Chondrocyte (in vitro differentiated cells): ENCODE results near the gene PPP1R3A. TPM values are rescaled to one million over a fixed set of nuclear protein-coding genes. Genes with fewer than 3 reads are reported as not detected.

Experiments
- DNase-seq: peaks from one replicate; pipeline ENCODE4 v3.0.0; 2021; ENCODE audit warnings: mixed read lengths, low spot score
- H3K27ac Mint-ChIP-seq: one replicate; pipeline ENCODE4 v1.8.0; 2021; ENCODE audit warnings: mild to moderate bottlenecking, moderate library complexity, mixed read lengths; ENCODE audit not compliant: unreplicated experiment
- H3K27me3 Mint-ChIP-seq: 2 replicates; pipeline ENCODE4 v1.8.0; 2021; ENCODE audit warnings: low read depth, mixed read lengths
- H3K36me3 Mint-ChIP-seq: 2 replicates; pipeline ENCODE4 v1.8.0; 2021; ENCODE audit warnings: low read depth, mixed read lengths
- H3K4me1 Mint-ChIP-seq: 2 replicates; pipeline ENCODE4 v1.8.0; 2021; ENCODE audit warnings: low read depth, mild to moderate bottlenecking, mixed read lengths
- H3K4me3 Mint-ChIP-seq: one replicate; pipeline ENCODE4 v1.8.0; 2021; ENCODE audit warnings: mild to moderate bottlenecking, moderate library complexity, mixed read lengths; ENCODE audit not compliant: unreplicated experiment
- H3K9me3 Mint-ChIP-seq: 2 replicates; pipeline ENCODE4 v1.8.0; 2021; ENCODE audit warnings: low read depth, mixed read lengths
- long read RNA-seq: library from polyadenylated mRNA; stranded (forward); transcript quantifications from one replicate; pipeline ENCODE4 v2.0.0, GENCODE V29; 2021
- total RNA-seq: library from RNA; stranded (reverse); gene quantifications from 3 replicates; pipeline ENCODE4 v1.2.1, GENCODE V29; 2021
- TF ChIP-seq, protein P1 (sequence below): fragments of 200-600 bp; sonication (generic); IDR thresholded peaks from 2 replicates; pipeline ENCODE4 v1.5.0; 2021; ENCODE audit warnings: antibody characterized with exemption, mild to moderate bottlenecking, moderate library complexity

Gene PPP1R3A
- total RNA-seq = 0.29 to 0.54 TPM (median 0.45 TPM) in 3 replicates
- long read RNA-seq = 0 reads

GRCh38 chr7:113918946-113919345 lies at the start of gene PPP1R3A:
TSS of gene PPP1R3A (minus strand) at chr7:113919009. CDS start at chr7:113918996, 13 bp downstream.
- H3K27me3 Mint-ChIP-seq = no peaks in the 10 kb centered on the region
- H3K4me3 Mint-ChIP-seq = no peak within 1 kb of the TSS
- DNase-seq = no peak
- H3K27ac Mint-ChIP-seq = no peak within 1 kb of the TSS
- H3K4me1 Mint-ChIP-seq = peaks cover 30% of the 10 kb centered on the region
- peaks cover 8% of the 10 kb centered on the region for H3K9me3 Mint-ChIP-seq
- TF ChIP-seq, protein P1, sequence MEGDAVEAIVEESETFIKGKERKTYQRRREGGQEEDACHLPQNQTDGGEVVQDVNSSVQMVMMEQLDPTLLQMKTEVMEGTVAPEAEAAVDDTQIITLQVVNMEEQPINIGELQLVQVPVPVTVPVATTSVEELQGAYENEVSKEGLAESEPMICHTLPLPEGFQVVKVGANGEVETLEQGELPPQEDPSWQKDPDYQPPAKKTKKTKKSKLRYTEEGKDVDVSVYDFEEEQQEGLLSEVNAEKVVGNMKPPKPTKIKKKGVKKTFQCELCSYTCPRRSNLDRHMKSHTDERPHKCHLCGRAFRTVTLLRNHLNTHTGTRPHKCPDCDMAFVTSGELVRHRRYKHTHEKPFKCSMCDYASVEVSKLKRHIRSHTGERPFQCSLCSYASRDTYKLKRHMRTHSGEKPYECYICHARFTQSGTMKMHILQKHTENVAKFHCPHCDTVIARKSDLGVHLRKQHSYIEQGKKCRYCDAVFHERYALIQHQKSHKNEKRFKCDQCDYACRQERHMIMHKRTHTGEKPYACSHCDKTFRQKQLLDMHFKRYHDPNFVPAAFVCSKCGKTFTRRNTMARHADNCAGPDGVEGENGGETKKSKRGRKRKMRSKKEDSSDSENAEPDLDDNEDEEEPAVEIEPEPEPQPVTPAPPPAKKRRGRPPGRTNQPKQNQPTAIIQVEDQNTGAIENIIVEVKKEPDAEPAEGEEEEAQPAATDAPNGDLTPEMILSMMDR = peak; percentile 53
- no peaks in the 10 kb centered on the region for H3K36me3 Mint-ChIP-seq

DNA sequence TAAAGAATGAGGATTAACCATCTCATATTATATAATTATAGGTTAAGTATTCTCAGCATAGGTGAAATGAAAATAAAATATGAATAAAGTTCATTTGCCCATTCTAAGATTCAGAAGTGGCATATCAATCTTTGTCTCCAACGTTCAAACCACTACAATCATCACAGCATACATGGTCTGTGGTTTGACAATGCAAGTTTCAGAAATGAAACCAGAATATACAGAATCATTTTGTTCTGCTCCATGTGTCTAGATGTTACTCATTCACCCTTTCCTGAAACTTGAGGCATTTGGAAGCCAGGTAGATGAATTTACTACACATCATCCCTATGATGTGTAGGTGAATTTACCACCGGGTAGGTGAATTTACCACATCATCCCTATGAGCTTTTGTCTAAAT lies 44.5 kb upstream of the PPP1R3A start:
- H3K4me1 Mint-ChIP-seq = no peaks in the 10 kb centered on the region
- H3K36me3 Mint-ChIP-seq = peaks cover 5% of the 10 kb centered on the region
- peaks cover 15% of the 10 kb centered on the region for H3K9me3 Mint-ChIP-seq
- TF ChIP-seq, protein P1 = no peak
- no peak overlapping the region for H3K27ac Mint-ChIP-seq
- no peak for DNase-seq
- no peak overlapping the region for H3K4me3 Mint-ChIP-seq
- peaks cover 2% of the 10 kb centered on the region for H3K27me3 Mint-ChIP-seq

- peaks cover 5% of the 10 kb centered on the region for H3K36me3 Mint-ChIP-seq
- TF ChIP-seq, protein P1 = no peak
Measured at GRCh38 chr7:113959910-113960309, 41.1 kb upstream of the PPP1R3A start.

DNA sequence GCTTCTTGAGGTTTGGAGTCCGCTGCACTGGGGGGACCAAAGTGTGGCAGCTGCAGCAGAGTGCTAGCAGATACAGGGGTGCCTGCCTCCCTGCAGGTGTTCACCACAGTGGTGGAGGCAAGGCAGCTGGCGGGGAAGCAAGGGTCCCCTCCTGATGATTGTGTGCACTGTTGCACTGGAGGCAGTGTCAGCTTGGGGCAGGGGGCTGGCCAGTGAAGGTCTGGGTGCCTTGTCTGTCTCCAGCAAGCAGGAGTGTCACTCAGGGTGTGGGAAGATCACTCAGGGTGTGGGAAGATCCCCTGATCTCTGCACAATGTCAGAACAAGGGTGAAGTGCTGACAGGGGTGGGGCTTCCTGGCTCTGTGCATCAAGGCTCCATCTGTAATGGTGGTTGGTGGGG lies 36.3 kb upstream of the PPP1R3A start:
- Mint-ChIP-seq H3K36me3 (peaks cover 27% of the 10 kb centered on the region), H3K9me3 (peaks cover 55% of the 10 kb centered on the region), H3K4me1 (no peaks in the 10 kb centered on the region), H3K4me3 (no peak overlapping the region), H3K27me3 (no peaks in the 10 kb centered on the region), H3K27ac (no peak overlapping the region)
- TF ChIP-seq, protein P1 = no peak
- DNase-seq = peak; percentile 58

More at GRCh38 chr7:113959910-113960309, 41.1 kb upstream of the PPP1R3A start:
- Mint-ChIP-seq H3K9me3 (peaks cover 14% of the 10 kb centered on the region), H3K4me1 (no peaks in the 10 kb centered on the region), H3K27me3 (no peaks in the 10 kb centered on the region), H3K27ac (no peak overlapping the region), H3K4me3 (no peak overlapping the region)
- DNase-seq = no peak

DNA sequence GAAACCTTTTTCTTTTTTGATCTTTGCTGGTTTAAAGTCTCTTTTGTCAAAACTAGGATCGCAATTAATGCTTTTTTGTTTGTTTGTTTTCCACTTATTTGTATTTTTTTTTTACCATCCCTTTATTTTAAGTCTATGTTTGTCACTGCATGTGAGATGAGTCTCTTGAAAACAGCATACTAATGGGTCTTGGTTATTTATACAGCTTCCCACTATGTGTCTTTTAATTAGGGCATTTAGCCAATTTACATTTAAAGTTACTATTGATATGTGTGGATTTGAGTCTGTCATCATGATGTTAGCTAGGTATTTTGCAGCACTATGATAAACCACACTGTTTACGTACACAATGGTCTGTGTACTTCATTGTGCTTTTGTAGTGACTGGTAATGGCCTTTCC lies 34.7 kb upstream of the PPP1R3A start:
- no peak for DNase-seq

More for the DNA sequence above, 34.7 kb upstream of the PPP1R3A start:
- TF ChIP-seq, protein P1 = no peak
- Mint-ChIP-seq H3K36me3 (peaks cover 26% of the 10 kb centered on the region), H3K27ac (no peak overlapping the region), H3K9me3 (peaks cover 58% of the 10 kb centered on the region), H3K4me3 (no peak overlapping the region), H3K4me1 (no peaks in the 10 kb centered on the region), H3K27me3 (no peaks in the 10 kb centered on the region)
